ENCODE results near the gene R3HDM4. TPM values are rescaled to one million over a fixed set of nuclear protein-coding genes. Genes with fewer than 3 reads are reported as not detected.

R3HDM4 gene
- total and polyA plus RNA-seq, 2 donors (not counting 3 experiments of a cell fraction or from before 2014, with no cell fraction given): 51.8 to 53.9 TPM

DNA sequence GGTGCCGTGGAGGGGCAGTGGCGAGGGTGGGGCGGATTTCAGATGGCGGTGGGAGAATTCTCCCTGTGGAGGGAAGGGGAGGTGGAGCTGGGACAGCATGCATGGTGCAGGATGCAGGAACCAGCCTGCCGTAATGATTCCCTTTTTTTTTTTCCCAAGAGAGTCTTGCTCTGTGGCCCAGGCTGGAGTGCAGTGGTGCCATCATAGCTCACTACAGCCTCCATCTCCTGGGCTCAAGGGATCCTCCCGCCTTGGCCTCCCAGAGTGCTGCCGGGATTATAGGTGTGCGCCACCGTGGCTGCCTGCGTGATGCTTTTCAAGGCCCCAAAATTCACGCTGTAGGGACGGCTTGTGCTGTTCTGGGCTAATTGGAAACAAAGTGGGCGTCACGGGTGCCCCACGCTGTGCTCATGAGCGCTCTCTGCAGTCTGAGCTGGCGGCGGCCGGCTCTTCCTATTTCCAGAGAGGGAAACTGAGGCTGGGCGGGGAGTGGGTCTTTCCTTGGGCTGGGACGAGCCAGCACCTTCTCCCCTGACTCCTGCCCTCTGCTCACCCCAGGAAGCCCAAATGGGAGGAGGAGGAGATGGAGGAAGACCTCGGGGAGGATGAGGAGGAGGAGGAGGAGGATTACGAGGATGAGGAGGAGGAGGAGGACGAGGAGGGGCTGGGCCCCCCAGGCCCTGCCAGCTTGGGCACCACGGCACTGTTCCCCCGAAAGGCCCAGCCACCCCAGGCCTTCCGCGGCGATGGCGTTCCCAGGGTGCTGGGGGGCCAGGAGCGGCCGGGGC is 19.0 kb upstream of the R3HDM4 start:
- Histone ChIP-seq H3K27me3 (ENCODE audit: control insufficient read depth in 2 of 2, insufficient read depth in 2 of 2, low read length in 2 of 2) (no peaks in the 10 kb centered on the region), H3K79me2 (ENCODE audit: control insufficient read depth, insufficient read depth, low read length) (no peaks in the 10 kb centered on the region), H4K20me1 (replicated peaks; ENCODE audit: control insufficient read depth, extremely low read depth, insufficient read depth, low read length) (no peaks in the 10 kb centered on the region), H3K27ac (ENCODE audit: insufficient read depth, low read depth, low read length) (no peak overlapping the region), H3K36me3 (ENCODE audit: control insufficient read depth in 2 of 2, extremely low read depth in 1 of 2, insufficient read depth in 2 of 2, low read length in 2 of 2) (no peaks in the 10 kb centered on the region), H3K9ac (replicated peaks; ENCODE audit: extremely low read depth, insufficient read depth, low read length) (no peak overlapping the region), H3K4me3 (replicated peaks in 1 of 3; ENCODE audit: insufficient read depth in 1 of 3, low read depth in 1 of 3, low read length in 3 of 3) (no peak overlapping the region), H3K9me1 (replicated peaks; ENCODE audit: control insufficient read depth, extremely low read depth, insufficient read depth, low read length) (no peaks in the 10 kb centered on the region), H2AFZ (ENCODE audit: low read depth, low read length) (no peak overlapping the region), H3K4me1 (ENCODE audit: control insufficient read depth, extremely low read depth, insufficient read depth, low read length) (peaks cover 15% of the 10 kb centered on the region), H3K9me3 (replicated peaks; ENCODE audit: control insufficient read depth, insufficient read depth, low read length) (no peaks in the 10 kb centered on the region), H3K4me2 (ENCODE audit: insufficient read depth, low read length) (no peak overlapping the region)
- no peak for DNase-seq (ENCODE audit: low read depth, low spot score)
- no peak for FAIRE-seq
- no TSS peak for BruUV-seq (replicated peaks)
- dilution Hi-C loops (cut with MboI; ENCODE audit: extremely low pct_ligation_motif_present, low sequenced_read_pairs): no loop called here
- CTCF ChIA-PET: interaction anchor here (1.0 kb wide), 1 partner anchor 52 kb away, joined by 4 read pairs; the partner anchor contains the start of gene WDR18
- POLR2A ChIA-PET: no interaction called here
- intact Hi-C loops (cut with micrococcal nuclease): loop anchor here (10.0 kb wide), 1 partner anchor 173 kb away; the partner anchor contains the start of gene GPX4
- no peak for TF ChIP-seq POLR2AphosphoS5 (IDR thresholded peaks at IDR 0.05; ENCODE audit: insufficient read depth, low read depth, low read length)
- TF ChIP-seq, protein P1, sequence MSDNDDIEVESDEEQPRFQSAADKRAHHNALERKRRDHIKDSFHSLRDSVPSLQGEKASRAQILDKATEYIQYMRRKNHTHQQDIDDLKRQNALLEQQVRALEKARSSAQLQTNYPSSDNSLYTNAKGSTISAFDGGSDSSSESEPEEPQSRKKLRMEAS (IDR thresholded peaks at IDR 0.05; ENCODE audit: insufficient read depth, insufficient read length): no peak
- no peak for TF ChIP-seq POLR2A (IDR thresholded peaks at IDR 0.05; ENCODE audit: low read depth, low read length)
- no peak for TF ChIP-seq GATA2 (IDR thresholded peaks at IDR 0.05; ENCODE audit: insufficient read depth, insufficient read length, low read depth, low read length)
- no peak for TF ChIP-seq EZH2 (IDR thresholded peaks at IDR 0.05; ENCODE audit: borderline replicate concordance, low read depth, low read length, severe bottlenecking)
- no peak for TF ChIP-seq CTCF (IDR thresholded peaks at IDR 0.05; ENCODE audit: extremely low read depth in 1 of 2, insufficient read depth in 1 of 2, low read depth in 1 of 2, low read length in 2 of 2)

Measured in endothelial cell of umbilical vein (primary cell).